ENCODE data around the gene FGF2. TPM values are rescaled to one million over a fixed set of nuclear protein-coding genes. Genes with fewer than 3 reads are reported as not detected.
A peak's percentile ranks its signal among the peaks of the same experiment; 100 is the strongest.
"Not testable (repeated sequence)": the region's sequence is repeated elsewhere in the genome, so short reads cannot be mapped to it uniquely, and the experiment has no call there.

FGF2 gene
- polyA plus RNA-seq, 1 experiment = 25.1 TPM

- POLR2A ChIA-PET = no interaction called here
- TF ChIP-seq CTCF (IDR thresholded peaks at IDR 0.05; ENCODE audit: low read depth, low read length) = no peak
- Histone ChIP-seq H3K4me3 (ENCODE audit: low read depth, low read length) (no peak overlapping the region), H3K9me3 (ENCODE audit: control insufficient read depth, insufficient read depth, low read length) (no peaks in the 10 kb centered on the region), H3K27me3 (ENCODE audit: control insufficient read depth, insufficient read depth, low read length) (no peaks in the 10 kb centered on the region), H3K27ac (ENCODE audit: low read depth, low read length) (no peak overlapping the region)
- CTCF ChIA-PET = interaction anchor here (1.0 to 5.1 kb wide), 6 partner anchors 14 to 351 kb away, joined by 3 to 41 read pairs (median 32); partner anchors contain the start of gene BBS12
- no peak for DNase-seq (ENCODE audit: low read depth, low spot score)
Measured at GRCh38 chr4:122928930-122929329, 102.3 kb downstream of the FGF2 start.

DNA sequence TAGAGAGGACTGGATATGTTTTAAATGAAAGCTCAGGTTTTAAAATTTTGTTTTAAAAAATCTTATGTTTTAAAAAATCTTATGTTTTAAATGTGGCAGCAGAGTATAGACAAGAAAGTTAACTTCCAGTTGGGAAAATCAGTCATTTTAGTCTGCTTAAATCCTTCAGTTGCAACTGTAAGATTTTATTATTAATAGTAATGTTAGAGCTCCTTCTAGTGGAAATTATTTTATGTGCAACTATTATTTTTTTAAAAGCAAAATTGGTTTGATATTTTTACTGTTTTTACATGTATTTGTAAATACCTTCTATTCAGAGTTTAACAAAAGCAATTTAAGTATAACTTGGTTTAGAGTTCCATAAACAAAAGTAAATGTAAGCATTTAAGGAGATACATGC lies 104.2 kb downstream of the FGF2 start:
- H3K27me3 ChIP-seq (ENCODE audit: control insufficient read depth, insufficient read depth, low read length) = no peaks in the 10 kb centered on the region
- TF ChIP-seq CTCF (IDR thresholded peaks at IDR 0.05; ENCODE audit: low read depth, low read length) = peak; percentile 50
- no peak overlapping the region for H3K27ac ChIP-seq (ENCODE audit: low read depth, low read length)
- DNase-seq (ENCODE audit: low read depth, low spot score) = no peak
- no peaks in the 10 kb centered on the region for H3K9me3 ChIP-seq (ENCODE audit: control insufficient read depth, insufficient read depth, low read length)
- ChIA-PET CTCF (interaction anchor here (0.6 to 5.1 kb wide), 28 partner anchors 9 to 1031 kb away, joined by 3 to 41 read pairs (median 3); partner anchors contain the start of genes BBS12 and NUDT6), POLR2A (interaction anchor here (0.6 kb wide), 1 partner anchor 10 kb away, joined by 6 read pairs; no protein-coding TSS in a partner anchor)
- H3K4me3 ChIP-seq (ENCODE audit: low read depth, low read length) = no peak overlapping the region

- Histone ChIP-seq H3K27ac (ENCODE audit: low read depth, low read length) (no peak overlapping the region), H3K27me3 (ENCODE audit: control insufficient read depth, insufficient read depth, low read length) (no peaks in the 10 kb centered on the region), H3K9me3 (ENCODE audit: control insufficient read depth, insufficient read depth, low read length) (no peaks in the 10 kb centered on the region), H3K4me3 (ENCODE audit: low read depth, low read length) (no peak overlapping the region)
- no peak for TF ChIP-seq CTCF (IDR thresholded peaks at IDR 0.05; ENCODE audit: low read depth, low read length)
- DNase-seq (ENCODE audit: low read depth, low spot score) = no peak
- POLR2A ChIA-PET = no interaction called here
- CTCF ChIA-PET = interaction anchor here (0.7 to 5.1 kb wide), 7 partner anchors 12 to 369 kb away, joined by 3 to 33 read pairs (median 5); partner anchors contain the start of gene BBS12
Measured at GRCh38 chr4:122932763-122933162, 106.1 kb downstream of the FGF2 start.

GRCh38 chr4:122945136-122945535 lies 118.5 kb downstream of the FGF2 start:
- H3K27ac ChIP-seq (ENCODE audit: low read depth, low read length); CTCF ChIA-PET; DNase-seq (ENCODE audit: low read depth, low spot score); H3K27me3 ChIP-seq (ENCODE audit: control insufficient read depth, insufficient read depth, low read length); H3K9me3 ChIP-seq (ENCODE audit: control insufficient read depth, insufficient read depth, low read length); POLR2A ChIA-PET; H3K4me3 ChIP-seq (ENCODE audit: low read depth, low read length): not testable (repeated sequence)

GRCh38 chr4:122946142-122946541 lies 119.5 kb downstream of the FGF2 start:
- no peak for TF ChIP-seq CTCF (IDR thresholded peaks at IDR 0.05; ENCODE audit: low read depth, low read length)
- no peaks in the 10 kb centered on the region for H3K27me3 ChIP-seq (ENCODE audit: control insufficient read depth, insufficient read depth, low read length)
- H3K9me3 ChIP-seq (ENCODE audit: control insufficient read depth, insufficient read depth, low read length) = peaks cover 4% of the 10 kb centered on the region
- DNase-seq (ENCODE audit: low read depth, low spot score) = no peak
- CTCF ChIA-PET = no interaction called here
- H3K27ac ChIP-seq (ENCODE audit: low read depth, low read length) = no peak overlapping the region
- POLR2A ChIA-PET = no interaction called here
- no peak overlapping the region for H3K4me3 ChIP-seq (ENCODE audit: low read depth, low read length)

Other genes with a start within 250 kb of the FGF2 start
- not detected in 2 replicates for gene IL21, start 205.8 kb upstream of the FGF2 start, polyA plus RNA-seq (2011; rRNA removed)
- gene BBS12, start 94.1 kb upstream of the FGF2 start, polyA plus RNA-seq (2011; rRNA removed) = 2.2 and 3.2 TPM in 2 replicates
- gene NUDT6, start 95.8 kb downstream of the FGF2 start, polyA plus RNA-seq (2011; rRNA removed) = 5.1 and 5.9 TPM in 2 replicates